GM20431 (cell line): Measurements from ENCODE around the gene KAT5.
"Not testable (repeated sequence)": the region's sequence is repeated elsewhere in the genome, so short reads cannot be mapped to it uniquely, and the experiment has no call there.

Source experiments
- in situ Hi-C: fragments of 300-500 bp; cut with MseI, MboI; formaldehyde crosslinking; loops from one replicate; pipeline ENCODE4 v1.15.0; 2020; ENCODE audit warnings: low sequenced_read_pairs; ENCODE audit not compliant: unreplicated experiment

KAT5 gene

GRCh38 chr11:65736810-65737209 lies 24.8 kb downstream of the KAT5 start:
- in situ Hi-C loops, result no loop called here

DNA sequence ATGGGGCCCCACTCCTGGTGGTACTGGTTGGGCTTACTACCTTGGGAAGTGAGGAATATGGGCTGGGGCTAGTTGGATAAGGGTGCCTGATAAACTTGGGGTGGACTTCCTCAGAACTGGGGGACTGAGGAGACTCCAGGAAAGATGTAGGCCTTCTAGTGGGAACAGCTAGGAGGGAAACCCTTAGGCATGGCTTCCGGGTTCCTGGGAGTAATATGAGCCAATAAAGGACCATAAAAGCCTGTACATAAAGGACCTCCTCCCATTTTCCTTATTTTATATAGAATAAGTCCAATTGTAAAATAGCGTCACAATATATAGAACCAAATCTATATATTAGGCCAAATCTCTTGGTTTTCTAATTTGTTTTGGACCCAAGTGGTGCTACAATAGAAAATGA lies 27.0 kb downstream of the KAT5 start:
- in situ Hi-C loops, result no loop called here

GRCh38 chr11:65741185-65741584 lies 29.1 kb downstream of the KAT5 start:
- in situ Hi-C loops, result no loop called here

- in situ Hi-C loops, result no loop called here
Observed at GRCh38 chr11:65742353-65742752, 30.3 kb downstream of the KAT5 start.

DNA sequence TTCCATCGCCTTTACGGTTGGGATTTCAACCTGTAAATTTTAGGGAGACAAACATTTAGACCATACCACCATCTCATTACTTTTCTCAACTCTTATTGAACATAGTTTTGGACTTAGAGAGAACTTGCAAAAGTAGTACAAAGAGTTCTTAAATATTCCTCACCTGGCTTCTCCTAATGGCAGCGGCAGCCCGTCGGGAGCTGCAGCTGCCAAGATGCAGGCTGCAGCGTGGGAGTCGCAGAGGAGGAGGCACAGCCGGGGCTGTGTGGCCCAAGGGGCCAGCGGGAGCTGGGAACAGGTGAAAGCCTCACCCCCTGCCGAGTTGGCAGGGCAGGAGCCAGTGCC lies 31.6 kb downstream of the KAT5 start:
- in situ Hi-C loops, result no loop called here

DNA sequence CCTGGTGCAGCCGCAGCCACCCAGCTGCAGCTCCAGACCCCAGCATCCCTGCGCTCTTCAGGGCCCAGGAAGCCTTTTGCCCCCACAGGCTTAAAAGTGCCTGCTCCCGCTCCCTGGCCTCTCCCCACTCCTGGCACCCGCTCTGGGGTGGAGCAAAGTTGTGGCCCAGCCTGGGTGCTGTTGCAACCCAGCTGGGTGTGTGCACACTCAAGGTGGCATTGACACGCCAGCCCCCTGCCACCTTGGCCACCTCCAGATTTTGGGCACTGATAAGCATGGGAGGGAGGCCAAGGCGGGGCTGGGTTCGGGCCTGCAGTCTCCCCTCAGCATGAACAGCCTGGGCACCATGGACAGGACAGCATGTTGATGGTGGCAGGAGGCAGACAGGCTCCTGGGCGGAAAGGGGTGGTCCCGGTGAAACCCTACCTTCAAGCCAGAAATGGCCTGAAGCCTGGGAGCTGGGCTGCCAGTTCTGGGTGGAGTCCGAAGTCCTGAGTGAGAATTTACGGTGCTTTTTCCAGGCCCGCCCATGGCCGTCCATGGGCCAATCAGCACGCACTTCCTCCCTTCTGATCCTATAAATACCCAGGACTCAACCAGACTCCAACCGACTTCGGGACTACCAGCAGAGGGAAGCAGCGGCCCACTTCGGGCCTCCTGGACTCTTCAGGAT lies 32.1 kb downstream of the KAT5 start:
- in situ Hi-C loops, result no loop called here

- in situ Hi-C loops, result no loop called here
Observed at GRCh38 chr11:65744699-65745042, 32.6 kb downstream of the KAT5 start.

- in situ Hi-C loops, result no loop called here
Observed at GRCh38 chr11:65745049-65745448, 33.0 kb downstream of the KAT5 start.

GRCh38 chr11:65762169-65762568 lies 50.1 kb downstream of the KAT5 start:
- in situ Hi-C loops, result not testable (repeated sequence)

DNA sequence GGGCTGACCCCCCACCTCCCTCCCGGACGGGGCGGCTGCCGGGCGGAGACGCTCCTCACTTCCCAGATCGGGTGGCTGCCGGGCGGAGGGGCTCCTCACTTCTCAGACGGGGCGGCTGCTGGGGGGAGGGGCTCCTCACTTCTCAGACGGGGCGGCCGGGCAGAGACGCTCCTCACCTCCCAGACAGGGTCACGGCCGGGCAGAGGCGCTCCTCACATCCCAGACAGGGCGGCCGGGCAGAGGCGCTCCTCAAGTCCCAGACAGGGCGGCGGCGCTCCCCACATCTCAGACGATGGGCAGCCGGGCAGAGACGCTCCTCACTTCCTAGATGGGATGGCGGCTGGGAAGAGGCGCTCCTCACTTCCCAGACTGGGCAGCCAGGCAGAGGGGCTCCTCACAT lies 50.8 kb downstream of the KAT5 start:
- in situ Hi-C loops, result not testable (repeated sequence)

DNA sequence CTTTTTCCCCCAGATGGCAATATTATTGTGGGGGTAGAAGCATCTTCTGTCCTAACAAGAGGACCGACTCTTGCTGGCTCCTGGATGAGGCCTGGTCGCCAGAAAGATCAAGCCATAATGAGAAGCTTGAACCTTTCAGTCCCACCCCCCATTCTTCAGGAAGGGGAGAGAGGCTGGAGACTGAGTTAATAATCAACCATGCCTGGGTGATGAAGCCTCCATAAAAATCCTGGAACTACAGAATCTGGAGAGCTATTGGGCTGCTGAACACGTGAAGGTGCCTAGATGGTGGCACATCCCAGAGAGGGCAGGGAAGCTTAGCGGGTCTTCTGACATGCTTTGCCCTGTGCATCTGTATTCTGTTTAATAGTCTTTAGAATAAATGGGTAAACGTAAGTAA lies 52.4 kb downstream of the KAT5 start:
- in situ Hi-C loops, result no loop called here

GRCh38 chr11:65766535-65766934 lies 54.5 kb downstream of the KAT5 start:
- in situ Hi-C loops, result no loop called here

DNA sequence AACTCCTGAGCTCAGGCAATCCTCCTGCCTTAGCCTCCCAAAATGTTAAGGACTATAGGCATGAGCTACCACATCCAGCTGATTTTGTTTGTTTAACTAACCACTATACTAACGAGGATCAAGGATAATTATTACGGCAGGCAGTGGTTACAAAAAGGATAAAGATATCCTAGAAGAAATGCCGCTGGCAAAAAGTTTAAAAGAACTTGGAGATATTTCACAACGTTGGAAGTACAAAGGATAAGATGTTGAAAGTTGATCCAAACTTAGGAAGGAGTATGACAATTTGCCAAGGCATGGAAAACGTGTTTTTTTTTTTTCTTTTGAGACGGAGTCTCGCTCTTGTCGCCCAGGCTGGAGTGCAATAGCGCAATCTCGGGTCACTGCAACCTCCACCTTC lies 55.4 kb downstream of the KAT5 start:
- in situ Hi-C loops, result no loop called here

DNA sequence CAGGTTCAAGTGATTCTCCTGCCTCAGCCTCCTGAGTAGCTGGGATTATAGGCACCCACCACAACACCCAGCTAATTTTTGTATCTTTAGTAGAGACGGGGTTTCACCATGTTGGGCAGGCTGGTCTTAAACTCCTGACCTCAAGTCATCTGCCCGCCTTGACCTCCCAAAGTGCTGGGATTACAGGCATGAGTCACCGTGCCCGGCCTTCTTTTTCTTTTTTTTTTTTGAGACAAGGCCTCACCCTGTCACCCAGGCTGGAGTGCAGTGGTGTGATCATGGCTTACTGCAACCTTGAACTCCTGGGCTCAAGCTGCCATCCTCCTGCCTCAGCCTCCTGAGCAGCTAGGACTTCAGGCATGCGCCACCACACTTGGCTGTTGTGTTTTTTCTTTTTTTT lies 55.8 kb downstream of the KAT5 start:
- in situ Hi-C loops, result not testable (repeated sequence)
